Testis (tissue), 3 donors: ENCODE measurements around the gene SLC7A6OS. TPM values are rescaled to one million over a fixed set of nuclear protein-coding genes. Genes with fewer than 3 reads are reported as not detected.

ENCODE experiments used
- DNase-seq: peaks from one replicate; pipeline ENCODE4 v3.0.0-alpha.2; 2019
- H3K27ac ChIP-seq, 2 donors: fragments of 200-600 bp; sonication (generic); one replicate each; pipeline ENCODE4 v1.5.1; 2019
- H3K27me3 ChIP-seq: fragments of 200-600 bp; sonication (generic); one replicate; pipeline ENCODE4 v1.5.1; 2019
- H3K36me3 ChIP-seq: fragments of 200-600 bp; sonication (generic); one replicate; pipeline ENCODE4 v1.5.1; 2017; ENCODE audit warnings: low read depth; ENCODE audit errors: missing control alignments
- H3K4me1 ChIP-seq: fragments of 200-600 bp; sonication (generic); one replicate; pipeline ENCODE4 v1.5.1; 2019
- H3K4me3 ChIP-seq, 2 donors: fragments of 200-600 bp; sonication (generic); one replicate each; pipeline ENCODE4 v1.5.1; 2017 to 2019
- H3K9me3 ChIP-seq: fragments of 200-600 bp; sonication (generic); one replicate; pipeline ENCODE4 v1.5.1; 2017
- POLR2A ChIP-seq: fragments of 450-650 bp; IDR thresholded peaks from one replicate; pipeline ENCODE4 v1.6.1; 2017; ENCODE audit warnings: antibody characterized with exemption, mild to moderate bottlenecking, moderate library complexity
- WGBS, 2 donors: methylation state at CpG; one replicate each; pipeline ENCODE4 v1.1.5; 2018; 5-methylcytosine and 5-hydroxymethylcytosine counted together
- intact Hi-C: fragments of 100-400 bp; cut with DNase I; formaldehyde crosslinking; loops from one replicate; pipeline ENCODE4 v1.15.1; 2023; ENCODE audit warnings: low total_unique reads
- polyA plus RNA-seq: library from polyadenylated mRNA; stranded (reverse); fragments of 350-450 nt; fragmentation: Illumina TruSeq; extraction: RNeasy Lipid Tissue Mini Kit (QIAGEN cat#74804); gene quantifications from one replicate; pipeline ENCODE4 v1.2.3, GENCODE V29; 2014; ENCODE audit warnings: low read depth, low replicate concordance; ENCODE audit not compliant: insufficient read depth
- total RNA-seq, 2 donors: library from RNA; depleted of rRNA; stranded (reverse); fragments of >200 nt; gene quantifications; one replicate each; pipeline ENCODE4 v1.2.3, GENCODE V29; 2016
- TF ChIP-seq, protein P1 (sequence below), 3 experiments: fragments of 450-650 bp in 2 of 3; fragments of 200-600 bp in 1 of 3; sonication (generic) in 1 of 3; IDR thresholded peaks; one replicate each; pipeline ENCODE4 v1.5.1; 2016 to 2019; ENCODE audit warnings: antibody characterized with exemption in 3 of 3, mild to moderate bottlenecking in 2 of 3, moderate library complexity in 1 of 3

SLC7A6OS gene
- total and polyA plus RNA-seq, 3 donors from 2014 or later, result 14.7 to 25.8 (median 24.3) TPM

DNA sequence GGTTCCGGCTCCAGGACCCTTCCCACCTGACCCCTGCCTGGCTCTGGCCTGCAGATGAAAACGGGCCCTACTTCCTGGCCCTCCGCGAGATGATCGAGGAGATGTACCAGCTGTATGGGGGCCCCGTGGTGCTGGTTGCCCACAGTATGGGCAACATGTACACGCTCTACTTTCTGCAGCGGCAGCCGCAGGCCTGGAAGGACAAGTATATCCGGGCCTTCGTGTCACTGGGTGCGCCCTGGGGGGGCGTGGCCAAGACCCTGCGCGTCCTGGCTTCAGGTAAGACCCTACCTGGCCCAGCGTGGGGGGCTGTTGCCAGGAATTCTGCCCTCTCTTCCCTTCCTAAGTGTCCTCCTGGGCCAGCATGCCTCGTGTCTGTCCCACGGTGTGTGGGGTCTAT, 55.0 kb downstream of the SLC7A6OS start:
- intact Hi-C loops, result no loop called here

DNA sequence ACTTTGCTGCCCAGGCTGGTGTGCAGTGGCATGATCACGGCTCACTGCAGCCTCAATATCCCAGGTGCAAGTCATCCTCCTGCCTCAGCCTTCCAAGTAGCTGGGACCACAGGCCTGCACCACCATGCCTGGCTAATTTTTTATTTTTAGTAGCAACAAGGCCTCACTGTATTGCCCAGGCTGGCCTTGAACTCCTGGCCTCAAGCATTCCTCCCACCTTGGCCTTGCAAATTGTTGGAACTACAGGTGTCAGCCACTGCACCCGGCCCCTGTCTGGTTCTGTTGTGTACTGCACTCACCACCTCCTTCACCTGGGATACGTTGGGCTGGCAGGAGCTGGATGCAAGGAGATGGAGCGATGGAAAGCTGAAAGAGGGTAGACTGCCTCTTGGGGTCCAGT, 57.0 kb downstream of the SLC7A6OS start:
- H3K27ac ChIP-seq, result no peak overlapping the region
- H3K27me3 ChIP-seq, result no peaks in the 10 kb centered on the region
- intact Hi-C loops, result no loop called here
- H3K4me1 ChIP-seq, result no peaks in the 10 kb centered on the region
- 77 to 87% methylated on average over 4 of the region's 4 CpGs for WGBS, 2 donors
- H3K36me3 ChIP-seq, result no peaks in the 10 kb centered on the region
- no peak overlapping the region for H3K4me3 ChIP-seq
- no peak for DNase-seq
- H3K9me3 ChIP-seq, result no peaks in the 10 kb centered on the region
- TF ChIP-seq POLR2A, result no peak
- TF ChIP-seq, protein P1, sequence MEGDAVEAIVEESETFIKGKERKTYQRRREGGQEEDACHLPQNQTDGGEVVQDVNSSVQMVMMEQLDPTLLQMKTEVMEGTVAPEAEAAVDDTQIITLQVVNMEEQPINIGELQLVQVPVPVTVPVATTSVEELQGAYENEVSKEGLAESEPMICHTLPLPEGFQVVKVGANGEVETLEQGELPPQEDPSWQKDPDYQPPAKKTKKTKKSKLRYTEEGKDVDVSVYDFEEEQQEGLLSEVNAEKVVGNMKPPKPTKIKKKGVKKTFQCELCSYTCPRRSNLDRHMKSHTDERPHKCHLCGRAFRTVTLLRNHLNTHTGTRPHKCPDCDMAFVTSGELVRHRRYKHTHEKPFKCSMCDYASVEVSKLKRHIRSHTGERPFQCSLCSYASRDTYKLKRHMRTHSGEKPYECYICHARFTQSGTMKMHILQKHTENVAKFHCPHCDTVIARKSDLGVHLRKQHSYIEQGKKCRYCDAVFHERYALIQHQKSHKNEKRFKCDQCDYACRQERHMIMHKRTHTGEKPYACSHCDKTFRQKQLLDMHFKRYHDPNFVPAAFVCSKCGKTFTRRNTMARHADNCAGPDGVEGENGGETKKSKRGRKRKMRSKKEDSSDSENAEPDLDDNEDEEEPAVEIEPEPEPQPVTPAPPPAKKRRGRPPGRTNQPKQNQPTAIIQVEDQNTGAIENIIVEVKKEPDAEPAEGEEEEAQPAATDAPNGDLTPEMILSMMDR (IDR thresholded peaks at IDR 0.05), result peak in 1 of 3 experiments; percentile 3

More for the DNA sequence above, 55.0 kb downstream of the SLC7A6OS start:
- H3K9me3 ChIP-seq, result no peaks in the 10 kb centered on the region
- no peak for DNase-seq
- TF ChIP-seq, protein P1 (IDR thresholded peaks at IDR 0.05), result no peak
- no peak for TF ChIP-seq POLR2A
- H3K4me1 ChIP-seq, result no peaks in the 10 kb centered on the region
- H3K36me3 ChIP-seq, result no peaks in the 10 kb centered on the region
- H3K27me3 ChIP-seq, result no peaks in the 10 kb centered on the region
- H3K4me3 ChIP-seq, result no peak overlapping the region
- H3K27ac ChIP-seq, result no peak overlapping the region
- WGBS, 2 donors, result 94 to 96% methylated on average over 11 to 18 of the region's 18 CpGs

DNA sequence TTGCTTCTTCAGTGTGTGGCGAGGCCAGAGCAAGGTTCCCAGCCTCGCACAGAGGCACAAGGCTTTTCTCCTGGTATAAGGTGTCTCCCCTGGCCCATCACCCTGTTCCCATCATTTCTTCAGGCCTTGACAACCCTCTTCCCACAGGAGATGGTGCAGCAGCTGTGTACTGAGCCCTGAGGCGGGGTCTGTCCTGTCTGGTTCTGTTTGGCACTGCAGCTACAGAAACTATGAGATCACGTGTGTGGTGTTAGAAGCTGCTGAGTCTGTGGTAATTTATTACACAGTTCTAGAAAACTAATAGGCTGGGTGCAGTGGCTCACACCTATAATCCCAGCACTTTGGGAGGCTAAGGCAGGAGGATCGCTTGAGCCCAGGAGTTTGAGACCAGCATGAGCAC, 58.4 kb downstream of the SLC7A6OS start:
- no peaks in the 10 kb centered on the region for H3K36me3 ChIP-seq
- WGBS, 2 donors, result 95% methylated on average over 3 to 5 of the region's 5 CpGs
- TF ChIP-seq, protein P1 (IDR thresholded peaks at IDR 0.05), result no peak
- no peak for TF ChIP-seq POLR2A
- H3K9me3 ChIP-seq, result no peaks in the 10 kb centered on the region
- H3K4me1 ChIP-seq, result no peaks in the 10 kb centered on the region
- H3K27me3 ChIP-seq, result no peaks in the 10 kb centered on the region
- no peak overlapping the region for H3K4me3 ChIP-seq
- intact Hi-C loops, result no loop called here
- no peak for DNase-seq
- H3K27ac ChIP-seq, result no peak overlapping the region

DNA sequence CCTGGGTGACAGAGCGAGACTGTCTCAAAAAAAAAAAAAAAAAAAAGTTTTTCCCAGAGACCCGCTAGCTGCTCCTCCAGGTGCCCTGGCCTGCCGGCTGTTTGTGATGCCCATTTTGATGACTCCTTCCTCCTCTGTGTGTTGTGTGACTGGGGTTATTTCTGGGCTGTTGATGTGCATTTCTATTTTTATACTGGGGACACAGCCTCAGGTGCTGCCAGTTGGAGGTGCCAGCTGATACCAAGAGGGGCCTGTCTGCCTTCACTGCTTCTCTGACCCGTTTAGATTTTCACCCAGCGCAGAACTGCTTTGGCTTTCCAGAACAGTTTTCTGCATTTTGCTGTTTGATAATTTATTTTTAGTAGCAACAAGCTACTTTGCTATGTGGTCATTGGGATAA, 58.9 kb downstream of the SLC7A6OS start:
- intact Hi-C loops, result no loop called here
- Histone ChIP-seq H3K4me1 (no peaks in the 10 kb centered on the region), H3K27ac (no peak overlapping the region), H3K27me3 (no peaks in the 10 kb centered on the region), H3K9me3 (no peaks in the 10 kb centered on the region), H3K36me3 (no peaks in the 10 kb centered on the region), H3K4me3 (no peak overlapping the region)
- no peak for TF ChIP-seq POLR2A
- TF ChIP-seq, protein P1 (IDR thresholded peaks at IDR 0.05), result no peak
- no peak for DNase-seq
- WGBS, 2 donors, result 88 to 89% methylated on average over 5 of the region's 5 CpGs

DNA sequence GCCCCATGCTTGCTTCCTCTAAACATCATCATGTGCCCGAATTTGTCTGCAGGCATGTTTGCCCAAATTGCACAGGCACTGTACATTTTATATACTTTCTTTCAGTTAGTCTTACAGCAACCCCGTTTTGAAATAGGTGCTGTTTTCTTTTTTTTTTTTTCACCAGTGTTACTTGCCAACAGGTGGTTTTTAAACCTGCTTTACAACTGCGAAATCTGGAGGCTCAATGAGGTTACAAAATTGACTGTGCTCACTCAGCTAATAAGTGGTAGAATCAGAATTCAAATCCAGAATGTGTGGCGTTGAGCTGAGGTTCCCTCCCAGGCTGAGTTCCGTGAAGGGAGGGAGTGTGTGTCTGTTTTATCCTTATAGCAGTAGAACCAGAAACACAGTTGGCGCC, 59.8 kb downstream of the SLC7A6OS start:
- peaks cover 5% of the 10 kb centered on the region for H3K4me1 ChIP-seq
- no peaks in the 10 kb centered on the region for H3K27me3 ChIP-seq
- no peak overlapping the region for H3K4me3 ChIP-seq
- WGBS, 2 donors, result 84 to 92% methylated on average over 6 of the region's 6 CpGs
- no peaks in the 10 kb centered on the region for H3K36me3 ChIP-seq
- no peak overlapping the region for H3K27ac ChIP-seq
- TF ChIP-seq POLR2A, result no peak
- TF ChIP-seq, protein P1 (IDR thresholded peaks at IDR 0.05), result no peak
- no peak for DNase-seq
- intact Hi-C loops, result no loop called here
- H3K9me3 ChIP-seq, result no peaks in the 10 kb centered on the region
